Activated CD8-positive, alpha-beta T cell treated with anti-CD3 and anti-CD28 coated beads for 36 hours (primary cell): ENCODE results near the gene FN3K. TPM values are rescaled to one million over a fixed set of nuclear protein-coding genes. Genes with fewer than 3 reads are reported as not detected.

Experiments used
- ATAC-seq: fragments of 200-7000 bp; cut with Tn5 transposase; one replicate; pipeline ENCODE4 v1.10.0; 2021; ENCODE audit warnings: mild to moderate bottlenecking, moderate library complexity
- CTCF ChIA-PET: fragments of 350-600 bp; sonication (Branson Sonifier 250); formaldehyde crosslinking; loops from one replicate; lab custom pipeline; 2021; ENCODE audit warnings: antibody characterized with exemption; lab: Charles Lee
- POLR2A ChIA-PET: fragments of 350-600 bp; sonication (Branson Sonifier 250); formaldehyde crosslinking; loops from one replicate; lab custom pipeline; 2021; ENCODE audit warnings: antibody characterized with exemption; lab: Charles Lee
- DNase-seq: peaks from one replicate; pipeline ENCODE4 v3.0.0-alpha.2; 2020
- H3K27ac Mint-ChIP-seq: one replicate; pipeline ENCODE4 v1.8.0; 2021; ENCODE audit warnings: mild to moderate bottlenecking, mixed read lengths
- H3K27me3 Mint-ChIP-seq: one replicate; pipeline ENCODE4 v1.8.0; 2021; ENCODE audit warnings: mixed read lengths
- H3K36me3 Mint-ChIP-seq: one replicate; pipeline ENCODE4 v1.8.0; 2021; ENCODE audit warnings: low read depth, mixed read lengths
- H3K4me1 Mint-ChIP-seq: one replicate; pipeline ENCODE4 v1.8.0; 2021; ENCODE audit warnings: low read depth, mixed read lengths
- H3K4me3 Mint-ChIP-seq: one replicate; pipeline ENCODE4 v1.8.0; 2021; ENCODE audit warnings: mild to moderate bottlenecking, moderate library complexity, mixed read lengths
- H3K9me3 Mint-ChIP-seq: one replicate; pipeline ENCODE4 v1.8.0; 2021; ENCODE audit warnings: mixed read lengths
- CTCF ChIP-seq: fragments of 200-600 bp; IDR thresholded peaks from one replicate; pipeline ENCODE4 v1.8.0; 2022; ENCODE audit warnings: antibody characterized with exemption, mild to moderate bottlenecking
- intact Hi-C: fragments of 100-400 bp; cut with micrococcal nuclease; formaldehyde crosslinking; loops from one replicate; pipeline ENCODE4 v1.10.0; 2022
- total RNA-seq, 2 experiments: library from RNA; stranded (reverse); gene quantifications; one replicate each; pipeline ENCODE4 v1.2.3, GENCODE V29; 2021

FN3K gene
- total RNA-seq, 2 experiments from 2014 or later: 0.96 to 1.2 TPM

DNA sequence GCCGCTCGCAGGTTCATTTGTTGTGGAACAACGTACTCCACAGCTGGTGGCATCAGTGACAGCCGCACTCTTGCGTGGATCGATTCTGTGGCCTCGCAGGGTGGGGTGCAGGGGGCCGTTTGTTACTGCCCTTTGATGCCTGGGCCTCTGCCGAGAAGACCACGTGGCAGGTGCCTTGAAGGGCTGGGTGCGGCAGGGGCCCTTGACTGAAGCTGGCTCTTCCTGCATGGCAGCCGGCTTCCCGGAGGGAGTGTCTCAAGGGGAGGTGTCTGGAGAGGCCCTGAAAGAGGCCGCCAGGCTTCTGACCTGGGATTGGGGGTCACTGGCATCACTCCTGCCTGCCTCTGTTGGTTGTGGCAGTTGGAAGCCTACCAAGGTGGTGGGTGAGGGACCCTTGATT, 60.2 kb downstream of the FN3K start:
- no peak for ATAC-seq
- no peak overlapping the region for H3K27ac Mint-ChIP-seq
- TF ChIP-seq CTCF: no peak
- H3K9me3 Mint-ChIP-seq: no peaks in the 10 kb centered on the region
- intact Hi-C loops: no loop called here
- H3K27me3 Mint-ChIP-seq: no peaks in the 10 kb centered on the region
- H3K4me3 Mint-ChIP-seq: no peak overlapping the region
- ChIA-PET CTCF (interaction anchor here (1.0 kb wide), 1 partner anchor 25 kb away, joined by 3 read pairs; no protein-coding TSS in a partner anchor), POLR2A (no interaction called here)
- no peak for DNase-seq
- no peaks in the 10 kb centered on the region for H3K4me1 Mint-ChIP-seq
- H3K36me3 Mint-ChIP-seq: peaks cover 14% of the 10 kb centered on the region

DNA sequence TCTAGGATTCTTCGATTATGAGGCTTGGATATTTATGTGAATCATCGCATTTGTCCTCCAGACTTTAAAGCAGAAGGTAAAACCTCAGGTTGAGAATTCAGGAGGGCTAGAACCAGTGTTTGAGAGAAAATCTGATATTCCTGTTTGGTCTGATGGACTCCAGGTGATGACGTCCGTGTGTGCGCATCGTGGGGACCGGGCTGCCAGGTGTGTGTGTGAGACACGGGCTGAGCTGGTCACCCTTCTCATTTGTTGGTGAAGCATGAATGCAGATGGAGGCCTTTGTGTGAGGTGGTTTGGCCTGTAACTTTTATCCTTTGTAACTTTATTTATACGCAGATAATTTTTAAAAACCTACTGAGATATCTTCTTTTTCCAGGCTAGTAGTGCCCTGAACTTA, 61.6 kb downstream of the FN3K start:
- no peaks in the 10 kb centered on the region for H3K27me3 Mint-ChIP-seq
- peaks cover 4% of the 10 kb centered on the region for H3K4me1 Mint-ChIP-seq
- no peak for DNase-seq
- H3K9me3 Mint-ChIP-seq: peaks cover 4% of the 10 kb centered on the region
- TF ChIP-seq CTCF: no peak
- ChIA-PET CTCF (interaction anchor here (1.0 kb wide), 1 partner anchor 402 kb away, joined by 3 read pairs; no protein-coding TSS in a partner anchor), POLR2A (no interaction called here)
- no peak for ATAC-seq
- no peak overlapping the region for H3K27ac Mint-ChIP-seq
- intact Hi-C loops: no loop called here
- H3K36me3 Mint-ChIP-seq: peaks cover 22% of the 10 kb centered on the region
- H3K4me3 Mint-ChIP-seq: no peak overlapping the region

DNA sequence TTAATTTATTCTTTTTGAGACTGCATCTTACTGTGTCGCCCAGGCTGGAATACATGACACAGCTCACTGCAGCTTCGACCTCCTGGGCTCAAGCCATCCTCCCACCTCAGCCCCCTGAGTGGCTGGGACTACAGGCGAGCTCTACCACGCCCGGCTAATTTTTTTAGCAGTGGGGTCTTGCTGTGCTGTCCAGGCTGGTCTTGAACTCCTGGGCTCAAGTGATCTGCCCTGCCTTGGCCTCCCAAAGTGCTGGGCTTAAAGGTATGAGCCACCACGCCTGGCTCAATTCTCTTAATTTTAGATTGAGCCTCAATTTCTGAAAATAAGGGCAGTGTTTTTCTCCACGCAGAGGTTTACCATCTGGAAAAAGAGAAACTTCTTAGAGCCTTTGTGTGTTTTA, 63.3 kb downstream of the FN3K start:
- peaks cover 4% of the 10 kb centered on the region for H3K9me3 Mint-ChIP-seq
- ATAC-seq (no peak), DNase-seq (no peak)
- H3K4me3 Mint-ChIP-seq: no peak overlapping the region
- intact Hi-C loops: no loop called here
- no peaks in the 10 kb centered on the region for H3K27me3 Mint-ChIP-seq
- POLR2A ChIA-PET: no interaction called here
- no peak for TF ChIP-seq CTCF
- CTCF ChIA-PET: no interaction called here
- H3K4me1 Mint-ChIP-seq: peaks cover 7% of the 10 kb centered on the region
- no peak overlapping the region for H3K27ac Mint-ChIP-seq
- peaks cover 26% of the 10 kb centered on the region for H3K36me3 Mint-ChIP-seq

- POLR2A ChIA-PET: no interaction called here
- intact Hi-C loops: no loop called here
- Mint-ChIP-seq H3K27ac (no peak overlapping the region), H3K4me1 (peaks cover 7% of the 10 kb centered on the region), H3K27me3 (no peaks in the 10 kb centered on the region), H3K4me3 (no peak overlapping the region), H3K36me3 (peaks cover 26% of the 10 kb centered on the region), H3K9me3 (peaks cover 4% of the 10 kb centered on the region)
- CTCF ChIA-PET: no interaction called here
- no peak for TF ChIP-seq CTCF
- DNase-seq (no peak), ATAC-seq (no peak)
Observed at GRCh38 chr17:82799591-82799990, 64.2 kb downstream of the FN3K start.

Other genes starting within 250 kb of the FN3K start
- gene FOXK2, start 215.9 kb upstream of the FN3K start, total RNA-seq: 10 to 100 TPM; 55.6 to 59.5 TPM
- gene WDR45B, start 87.2 kb upstream of the FN3K start, total RNA-seq: 100 to 1,000 TPM; 127 to 132 TPM
- gene RAB40B, start 36.9 kb upstream of the FN3K start, total RNA-seq: 1 to 10 TPM; 1.6 to 3.4 TPM
- 10 to 100 TPM; 28.3 to 32.8 TPM for gene FN3KRP, start 18.9 kb upstream of the FN3K start, total RNA-seq
- gene TBCD, start 16.4 kb downstream of the FN3K start, total RNA-seq: 10 to 100 TPM; 77.8 to 85.8 TPM
- gene ZNF750, start 104.4 kb downstream of the FN3K start, total RNA-seq: not detected